B cell (primary cell): ENCODE measurements around the gene MAP3K1. TPM values are rescaled to one million over a fixed set of nuclear protein-coding genes. Genes with fewer than 3 reads are reported as not detected.

Experiments used
- ATAC-seq: fragments of 200-7000 bp; cut with Tn5 transposase; one replicate; pipeline ENCODE4 v1.10.0; 2021; ENCODE audit warnings: low read depth, mild to moderate bottlenecking, moderate number of reproducible peaks, moderate library complexity
- CTCF ChIA-PET: fragments of 350-600 bp; sonication (Branson Sonifier 250); formaldehyde crosslinking; loops from one replicate; lab custom pipeline; 2021; ENCODE audit warnings: antibody characterized with exemption, inconsistent platforms; lab: Charles Lee
- POLR2A ChIA-PET: fragments of 350-600 bp; sonication (Branson Sonifier 250); formaldehyde crosslinking; loops from one replicate; lab custom pipeline; 2021; ENCODE audit warnings: antibody characterized with exemption; lab: Charles Lee
- DNase-seq: peaks from one replicate; pipeline ENCODE4 v3.0.0; 2013
- H2AFZ ChIP-seq: 2 replicates; pipeline ENCODE4 v1.6.1; 2012; ENCODE audit warnings: mild to moderate bottlenecking, low read depth, low read length; ENCODE audit not compliant: insufficient read depth, poor library complexity, severe bottlenecking
- H3K27ac ChIP-seq, 2 donors: 1 replicate in 1 of 2; 2 replicates in 1 of 2; pipeline ENCODE4 v1.5.1; 2012 to 2013; ENCODE audit warnings: low read length in 2 of 2, mild to moderate bottlenecking in 2 of 2, moderate library complexity in 1 of 2
- H3K27me3 ChIP-seq, 4 experiments: fragments of 200-600 bp in 1 of 4; sonication (generic) in 1 of 4; replicated peaks in 1 of 4; 1 replicate in 2 of 4; 2 replicates in 2 of 4; pipeline versions ENCODE4 v1.6.1 to v1.7.0; 2013 to 2016; ENCODE audit warnings: low read length in 3 of 4, mild to moderate bottlenecking in 2 of 4, mixed read lengths in 1 of 4, moderate library complexity in 1 of 4; ENCODE audit not compliant: insufficient read depth in 4 of 4, control insufficient read depth in 3 of 4; ENCODE audit errors: control extremely low read depth in 1 of 4
- H3K36me3 ChIP-seq, 2 experiments: replicated peaks in 1 of 2; 1 replicate in 1 of 2; 2 replicates in 1 of 2; pipeline versions ENCODE4 v1.6.1 to v1.7.1; 2013; ENCODE audit warnings: low read length in 1 of 2; ENCODE audit not compliant: insufficient read depth in 2 of 2, control insufficient read depth in 1 of 2; ENCODE audit errors: control extremely low read depth in 1 of 2, extremely low read depth in 1 of 2
- H3K4me1 ChIP-seq, 2 donors: fragments of 200-600 bp in 1 of 2; sonication (generic) in 1 of 2; 1 replicate in 1 of 2; 2 replicates in 1 of 2; pipeline versions ENCODE4 v1.5.1 to v1.6.1; 2013 to 2017; ENCODE audit warnings: low read length in 2 of 2; ENCODE audit not compliant: control insufficient read depth in 2 of 2, insufficient read depth in 2 of 2
- H3K4me2 ChIP-seq: replicated peaks from 2 replicates; pipeline ENCODE3; 2012; ENCODE audit warnings: mild to moderate bottlenecking, low read depth, low read length; ENCODE audit not compliant: poor library complexity, severe bottlenecking
- H3K4me3 ChIP-seq, 5 experiments: fragments of 200-600 bp in 1 of 5; sonication (generic) in 1 of 5; 1 replicate in 3 of 5; 2 replicates in 2 of 5; pipeline versions ENCODE4 v1.5.1 to v1.7.0; 2011 to 2016; ENCODE audit warnings: low read length in 4 of 5, mild to moderate bottlenecking in 4 of 5, low read depth in 2 of 5, control low read depth in 1 of 5, moderate library complexity in 1 of 5; ENCODE audit not compliant: insufficient read depth in 1 of 5; ENCODE audit errors: control extremely low read depth in 1 of 5, extremely low read depth in 1 of 5
- H3K79me2 ChIP-seq: fragments of 200-600 bp; sonication (generic); one replicate; pipeline ENCODE4 v1.6.0; 2016; ENCODE audit warnings: low read length; ENCODE audit not compliant: control insufficient read depth, insufficient read depth
- H3K9ac ChIP-seq: fragments of 200-600 bp; sonication (generic); 2 replicates; pipeline ENCODE4 v1.6.1; 2017; ENCODE audit warnings: mild to moderate bottlenecking, low read length, moderate library complexity
- H3K9me3 ChIP-seq, 3 donors: one replicate each; pipeline versions ENCODE4 v1.6.1 to v1.7.1; 2013; ENCODE audit warnings: low read length in 2 of 3; ENCODE audit not compliant: control insufficient read depth in 2 of 3, insufficient read depth in 1 of 3; ENCODE audit errors: control extremely low read depth in 1 of 3
- H4K20me1 ChIP-seq: 2 replicates; pipeline ENCODE4 v1.6.0; 2012; ENCODE audit warnings: mild to moderate bottlenecking, low read length; ENCODE audit not compliant: insufficient read depth, control insufficient read depth, poor library complexity, severe bottlenecking
- H3K27ac Mint-ChIP-seq: one replicate; pipeline ENCODE4 v1.8.0; 2021; ENCODE audit warnings: mixed read lengths
- H3K27me3 Mint-ChIP-seq: one replicate; pipeline ENCODE4 v1.8.0; 2021; ENCODE audit warnings: mixed read lengths
- H3K4me1 Mint-ChIP-seq: one replicate; pipeline ENCODE4 v1.8.0; 2021; ENCODE audit warnings: mixed read lengths
- H3K4me3 Mint-ChIP-seq: one replicate; pipeline ENCODE4 v1.8.0; 2021; ENCODE audit warnings: mixed read lengths
- H3K9me3 Mint-ChIP-seq: one replicate; pipeline ENCODE4 v1.8.0; 2022; ENCODE audit warnings: mixed read lengths; ENCODE audit not compliant: insufficient read depth
- EZH2 ChIP-seq: IDR thresholded peaks from 2 replicates; pipeline ENCODE4 v1.6.1; 2012; ENCODE audit warnings: borderline replicate concordance, low read depth, mild to moderate bottlenecking, moderate library complexity, low read length; ENCODE audit not compliant: insufficient read depth, poor library complexity, severe bottlenecking
- WGBS: methylation state at CpG from one replicate; pipeline ENCODE4 v1.1.5; 2013; ENCODE audit warnings: missing lambda C conversion rate; ENCODE audit not compliant: insufficient coverage; 5-methylcytosine and 5-hydroxymethylcytosine counted together
- intact Hi-C: fragments of 100-400 bp; cut with micrococcal nuclease; formaldehyde crosslinking; loops from one replicate; pipeline ENCODE4 v1.10.0; 2022
- polyA plus RNA-seq: library from polyadenylated mRNA; depleted of rRNA; stranded (reverse); fragments of >200 nt; gene quantifications from 2 replicates; pipeline ENCODE4 v1.2.3, GENCODE V29; 2012
- total RNA-seq, 2 donors: library from RNA; stranded (reverse); fragments of 120-200 nt in 1 of 2; gene quantifications; 1 replicate in 1 of 2; 2 replicates in 1 of 2; pipeline versions ENCODE4 v1.2.3 to v1.2.4, GENCODE V29; 2013 to 2022
- TF ChIP-seq, protein P1 (sequence below): fragments of 200-600 bp; IDR thresholded peaks from one replicate; pipeline ENCODE4 v1.8.0; 2022; ENCODE audit warnings: antibody characterized with exemption, mild to moderate bottlenecking

The MAP3K1 gene
- total and polyA plus RNA-seq, 2 donors (not counting 1 experiment from before 2014, with no cell fraction given), result 51.7 to 160 TPM

- peak overlapping the region; percentile 49 for H3K4me3 Mint-ChIP-seq
- Histone ChIP-seq H3K27ac (peak overlapping the region in 1 of 2 donors; percentile 85), H3K4me3 (no peak overlapping the region)
Measured at GRCh38 chr5:56849671-56850070, 34.3 kb downstream of the MAP3K1 start.

DNA sequence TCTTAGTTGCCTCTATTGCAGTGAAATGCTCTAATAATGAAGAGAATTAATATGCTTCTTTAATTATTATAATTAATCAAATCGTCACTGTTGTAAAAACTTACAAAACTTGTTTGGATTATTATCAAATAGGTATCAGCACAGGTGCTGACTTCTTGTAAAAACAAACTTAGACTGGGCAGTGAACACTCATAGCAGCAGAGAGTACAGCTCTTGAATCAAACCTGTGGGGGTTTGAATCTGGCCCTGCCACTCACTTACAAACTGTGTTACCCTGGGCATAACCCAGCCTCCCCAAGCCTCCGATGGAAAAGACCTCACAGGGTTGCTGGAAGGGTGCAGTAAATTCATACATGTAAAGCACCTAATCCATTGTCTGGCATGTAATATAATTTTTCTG is 35.1 kb downstream of the MAP3K1 start:
- Mint-ChIP-seq H3K27ac (no peak overlapping the region), H3K4me1 (peaks cover 91% of the 10 kb centered on the region), H3K9me3 (no peaks in the 10 kb centered on the region), H3K27me3 (no peaks in the 10 kb centered on the region), H3K4me3 (no peak overlapping the region)
- no peak for ATAC-seq
- WGBS, result no CpG with 5 or more reads among the region's 2 CpGs
- CTCF ChIA-PET, result interaction anchor here (0.7 to 0.8 kb wide), 2 partner anchors 12 to 583 kb away, joined by 3 to 4 read pairs; no protein-coding TSS in a partner anchor
- POLR2A ChIA-PET, result no interaction called here
- no peak for DNase-seq
- Histone ChIP-seq H4K20me1 (peaks cover 97% of the 10 kb centered on the region), H3K9ac (no peak overlapping the region), H3K27ac (peak overlapping the region in 1 of 2 donors; percentile 85), H3K4me3 (no peak overlapping the region), H3K36me3 (peaks cover 0 to 8% of the 10 kb centered on the region in 2 experiments), H3K4me1 (peaks cover 77 to 98% of the 10 kb centered on the region in 2 donors), H3K4me2 (peak overlapping the region; percentile 15), H2AFZ (no peak overlapping the region), H3K79me2 (peaks cover 100% of the 10 kb centered on the region), H3K9me3 (no peaks in the 10 kb centered on the region), H3K27me3 (no peaks in the 10 kb centered on the region)
- intact Hi-C loops, result no loop called here
- TF ChIP-seq, protein P1, sequence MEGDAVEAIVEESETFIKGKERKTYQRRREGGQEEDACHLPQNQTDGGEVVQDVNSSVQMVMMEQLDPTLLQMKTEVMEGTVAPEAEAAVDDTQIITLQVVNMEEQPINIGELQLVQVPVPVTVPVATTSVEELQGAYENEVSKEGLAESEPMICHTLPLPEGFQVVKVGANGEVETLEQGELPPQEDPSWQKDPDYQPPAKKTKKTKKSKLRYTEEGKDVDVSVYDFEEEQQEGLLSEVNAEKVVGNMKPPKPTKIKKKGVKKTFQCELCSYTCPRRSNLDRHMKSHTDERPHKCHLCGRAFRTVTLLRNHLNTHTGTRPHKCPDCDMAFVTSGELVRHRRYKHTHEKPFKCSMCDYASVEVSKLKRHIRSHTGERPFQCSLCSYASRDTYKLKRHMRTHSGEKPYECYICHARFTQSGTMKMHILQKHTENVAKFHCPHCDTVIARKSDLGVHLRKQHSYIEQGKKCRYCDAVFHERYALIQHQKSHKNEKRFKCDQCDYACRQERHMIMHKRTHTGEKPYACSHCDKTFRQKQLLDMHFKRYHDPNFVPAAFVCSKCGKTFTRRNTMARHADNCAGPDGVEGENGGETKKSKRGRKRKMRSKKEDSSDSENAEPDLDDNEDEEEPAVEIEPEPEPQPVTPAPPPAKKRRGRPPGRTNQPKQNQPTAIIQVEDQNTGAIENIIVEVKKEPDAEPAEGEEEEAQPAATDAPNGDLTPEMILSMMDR, result no peak
- no peak for TF ChIP-seq EZH2

More at GRCh38 chr5:56849671-56850070, 34.3 kb downstream of the MAP3K1 start:
- H3K27me3 Mint-ChIP-seq, result no peaks in the 10 kb centered on the region
- H3K27me3 ChIP-seq, result no peaks in the 10 kb centered on the region
- no peak overlapping the region for H2AFZ ChIP-seq
- H3K36me3 ChIP-seq, result peaks cover 0 to 11% of the 10 kb centered on the region in 2 experiments
- intact Hi-C loops, result no loop called here
- peaks cover 90% of the 10 kb centered on the region for H3K4me1 Mint-ChIP-seq
- no peak overlapping the region for H3K9ac ChIP-seq
- DNase-seq (no peak), ATAC-seq (no peak)
- WGBS, result 100% methylated on average over 2 of the region's 2 CpGs
- H3K9me3 ChIP-seq, result no peaks in the 10 kb centered on the region
- TF ChIP-seq, protein P1, result no peak
- no peak for TF ChIP-seq EZH2
- CTCF ChIA-PET, result no interaction called here
- POLR2A ChIA-PET, result no interaction called here
- peak overlapping the region; percentile 47 for H3K27ac Mint-ChIP-seq
- H3K79me2 ChIP-seq, result peaks cover 100% of the 10 kb centered on the region
- H3K4me1 ChIP-seq, result peaks cover 78 to 98% of the 10 kb centered on the region in 2 donors
- H3K4me2 ChIP-seq, result peak overlapping the region; percentile 6
- H4K20me1 ChIP-seq, result peaks cover 97% of the 10 kb centered on the region
- no peaks in the 10 kb centered on the region for H3K9me3 Mint-ChIP-seq
